OCI-LY3 (cell line): ENCODE measurements around the gene GMFB.

Source experiments
- EZH2phosphoT487 ChIP-seq: fragments of 200-600 bp; shearing (Covaris generic); IDR thresholded peaks from 2 replicates; pipeline ENCODE4 v1.6.1; 2018; ENCODE audit warnings: antibody characterized with exemption, mixed run types, low read depth
- TF ChIP-seq, protein P1 (sequence below): fragments of 200-600, 300-600 bp; sonication (generic); IDR thresholded peaks from 2 replicates; pipeline ENCODE4 v1.5.1; 2014; ENCODE audit warnings: antibody characterized with exemption, low read length, low read depth

DNA sequence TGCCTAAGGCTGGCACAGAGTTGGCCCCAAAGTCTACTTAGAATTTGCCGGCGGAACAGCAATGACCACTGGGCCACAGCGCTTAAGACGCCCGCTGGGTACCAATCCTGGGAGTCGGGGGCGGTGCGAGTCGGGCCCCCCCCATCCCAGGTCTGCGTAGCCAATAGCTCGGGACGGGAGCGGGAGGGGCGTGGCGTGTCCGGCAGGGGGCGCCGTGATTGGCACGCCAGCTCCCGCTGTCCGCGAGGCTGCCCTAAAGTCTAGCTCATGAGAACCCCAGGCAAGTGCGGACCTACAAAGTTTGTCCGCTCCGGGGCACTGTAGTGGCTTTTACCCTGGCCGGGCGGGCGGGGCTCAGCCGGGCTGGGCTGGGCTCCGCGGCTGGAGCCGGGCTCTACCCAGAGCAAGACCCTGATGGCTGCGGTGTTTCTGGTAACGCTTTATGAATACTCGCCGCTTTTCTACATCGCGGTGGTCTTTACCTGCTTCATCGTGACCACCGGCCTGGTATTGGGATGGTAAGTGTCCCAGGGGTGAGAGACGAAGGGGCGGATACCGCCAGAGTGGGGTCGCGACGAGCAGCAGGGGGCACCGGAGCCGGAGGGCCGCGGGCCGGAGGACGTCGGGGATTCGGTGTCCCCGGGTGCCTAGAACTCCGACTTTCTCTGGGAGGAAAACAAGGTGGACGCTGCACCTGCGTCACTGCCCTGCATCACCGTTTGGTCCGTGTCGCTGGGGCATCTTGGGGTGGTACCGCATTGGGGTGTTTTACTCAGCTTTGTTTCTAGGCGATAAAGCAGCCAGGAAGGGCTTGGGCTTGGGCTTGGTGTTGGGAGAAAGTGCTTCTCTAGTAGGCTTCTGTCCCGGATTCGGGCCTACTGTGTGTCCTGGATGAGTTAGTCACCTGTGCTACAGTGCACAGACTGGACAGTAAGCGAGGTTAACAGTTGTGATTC, 21.0 kb upstream of the GMFB start, which contains the start of gene CGRRF1:
- TF ChIP-seq, protein P1, sequence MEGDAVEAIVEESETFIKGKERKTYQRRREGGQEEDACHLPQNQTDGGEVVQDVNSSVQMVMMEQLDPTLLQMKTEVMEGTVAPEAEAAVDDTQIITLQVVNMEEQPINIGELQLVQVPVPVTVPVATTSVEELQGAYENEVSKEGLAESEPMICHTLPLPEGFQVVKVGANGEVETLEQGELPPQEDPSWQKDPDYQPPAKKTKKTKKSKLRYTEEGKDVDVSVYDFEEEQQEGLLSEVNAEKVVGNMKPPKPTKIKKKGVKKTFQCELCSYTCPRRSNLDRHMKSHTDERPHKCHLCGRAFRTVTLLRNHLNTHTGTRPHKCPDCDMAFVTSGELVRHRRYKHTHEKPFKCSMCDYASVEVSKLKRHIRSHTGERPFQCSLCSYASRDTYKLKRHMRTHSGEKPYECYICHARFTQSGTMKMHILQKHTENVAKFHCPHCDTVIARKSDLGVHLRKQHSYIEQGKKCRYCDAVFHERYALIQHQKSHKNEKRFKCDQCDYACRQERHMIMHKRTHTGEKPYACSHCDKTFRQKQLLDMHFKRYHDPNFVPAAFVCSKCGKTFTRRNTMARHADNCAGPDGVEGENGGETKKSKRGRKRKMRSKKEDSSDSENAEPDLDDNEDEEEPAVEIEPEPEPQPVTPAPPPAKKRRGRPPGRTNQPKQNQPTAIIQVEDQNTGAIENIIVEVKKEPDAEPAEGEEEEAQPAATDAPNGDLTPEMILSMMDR = peak; percentile 36; the same call in 1 of the 2 replicates
- no peak for TF ChIP-seq EZH2phosphoT487
